ENCODE measurements around the gene LRCH1.

LRCH1 gene

GRCh38 chr13:46679369-46680120 is 126.6 kb downstream of the LRCH1 start:
- TF ChIP-seq CTCF (IDR thresholded peaks at IDR 0.05; ENCODE audit: low read depth, low read length, missing control alignments) = peak; percentile 17
- no peak overlapping the region for H3K4me3 ChIP-seq (ENCODE audit: low read depth, low read length)
- in situ Hi-C loops (cut with HindIII; ENCODE audit: low pct_ligation_motif_present, low sequenced_read_pairs) = no loop called here
- DNase-seq = peak; percentile 59
- peak overlapping the region; percentile 42 for H3K27ac ChIP-seq
- H3K27me3 ChIP-seq (replicated peaks) = no peaks in the 10 kb centered on the region
- H3K36me3 ChIP-seq (replicated peaks) = no peaks in the 10 kb centered on the region

- Histone ChIP-seq H3K27me3 (replicated peaks) (no peaks in the 10 kb centered on the region), H3K36me3 (replicated peaks) (no peaks in the 10 kb centered on the region), H3K4me3 (ENCODE audit: low read depth, low read length) (no peak overlapping the region), H3K27ac (no peak overlapping the region)
- no peak for TF ChIP-seq CTCF (IDR thresholded peaks at IDR 0.05; ENCODE audit: low read depth, low read length, missing control alignments)
- no peak for DNase-seq
- in situ Hi-C loops (cut with HindIII; ENCODE audit: low pct_ligation_motif_present, low sequenced_read_pairs) = no loop called here
Observed at GRCh38 chr13:46682015-46682414, 129.0 kb downstream of the LRCH1 start.

- in situ Hi-C loops (cut with HindIII; ENCODE audit: low pct_ligation_motif_present, low sequenced_read_pairs) = no loop called here
- Histone ChIP-seq H3K27ac (no peak overlapping the region), H3K27me3 (replicated peaks) (no peaks in the 10 kb centered on the region), H3K36me3 (replicated peaks) (no peaks in the 10 kb centered on the region), H3K4me3 (ENCODE audit: low read depth, low read length) (no peak overlapping the region)
- no peak for TF ChIP-seq CTCF (IDR thresholded peaks at IDR 0.05; ENCODE audit: low read depth, low read length, missing control alignments)
- DNase-seq = no peak
Observed at GRCh38 chr13:46682707-46683106, 129.7 kb downstream of the LRCH1 start.

GRCh38 chr13:46683676-46684260 is 130.8 kb downstream of the LRCH1 start:
- no peak overlapping the region for H3K4me3 ChIP-seq (ENCODE audit: low read depth, low read length)
- no peaks in the 10 kb centered on the region for H3K27me3 ChIP-seq (replicated peaks)
- H3K27ac ChIP-seq = no peak overlapping the region
- in situ Hi-C loops (cut with HindIII; ENCODE audit: low pct_ligation_motif_present, low sequenced_read_pairs) = no loop called here
- no peaks in the 10 kb centered on the region for H3K36me3 ChIP-seq (replicated peaks)
- TF ChIP-seq CTCF (IDR thresholded peaks at IDR 0.05; ENCODE audit: low read depth, low read length, missing control alignments) = no peak
- no peak for DNase-seq

- DNase-seq = no peak
- in situ Hi-C loops (cut with HindIII; ENCODE audit: low pct_ligation_motif_present, low sequenced_read_pairs) = no loop called here
- Histone ChIP-seq H3K4me3 (ENCODE audit: low read depth, low read length) (no peak overlapping the region), H3K36me3 (replicated peaks) (no peaks in the 10 kb centered on the region), H3K27ac (no peak overlapping the region), H3K27me3 (replicated peaks) (no peaks in the 10 kb centered on the region)
- TF ChIP-seq CTCF (IDR thresholded peaks at IDR 0.05; ENCODE audit: low read depth, low read length, missing control alignments) = no peak
Observed at GRCh38 chr13:46684287-46685001, 131.5 kb downstream of the LRCH1 start.

Data from brain microvascular endothelial cell (primary cell).